Fibroblast of lung (primary cell): Measurements from ENCODE around the gene TMEM209. TPM values are rescaled to one million over a fixed set of nuclear protein-coding genes. Genes with fewer than 3 reads are reported as not detected.

ENCODE experiments used
- DNase-seq, 2 donors: peaks; one replicate each; pipeline versions ENCODE4 v3.0.0 to v3.0.0-alpha.2; 2010; ENCODE audit warnings: low read depth in 2 of 2
- H2AFZ ChIP-seq: 2 replicates; pipeline ENCODE4 v1.5.1; 2012; ENCODE audit warnings: low read length, control low read depth, inconsistent platforms
- H3K27ac ChIP-seq: 2 replicates; pipeline ENCODE4 v1.5.1; 2011; ENCODE audit warnings: low read length, control low read depth; ENCODE audit not compliant: insufficient read depth
- H3K27me3 ChIP-seq: 2 replicates; pipeline ENCODE4 v1.5.1; 2011; ENCODE audit warnings: mild to moderate bottlenecking, low read length; ENCODE audit not compliant: control insufficient read depth, insufficient read depth
- H3K36me3 ChIP-seq: 2 replicates; pipeline ENCODE4 v1.5.1; 2011; ENCODE audit warnings: low read length; ENCODE audit not compliant: control insufficient read depth, insufficient read depth
- H3K4me1 ChIP-seq: 2 replicates; pipeline ENCODE4 v1.5.1; 2011; ENCODE audit warnings: low read length; ENCODE audit not compliant: control insufficient read depth, insufficient read depth; ENCODE audit errors: extremely low read depth
- H3K4me2 ChIP-seq: 2 replicates; pipeline ENCODE4 v1.5.1; 2011; ENCODE audit warnings: low read length, control low read depth; ENCODE audit not compliant: insufficient read depth; ENCODE audit errors: extremely low read depth
- H3K4me3 ChIP-seq, 4 experiments: fragments of 200-600 bp in 1 of 4; sonication (generic) in 1 of 4; replicated peaks in 1 of 4; 2 replicates each; pipeline ENCODE4 v1.5.1; 2011 to 2016; ENCODE audit warnings: low read length in 4 of 4, low read depth in 3 of 4, mild to moderate bottlenecking in 3 of 4, control low read depth in 2 of 4, inconsistent platforms in 1 of 4, mixed read lengths in 1 of 4; ENCODE audit not compliant: insufficient read depth in 1 of 4; ENCODE audit errors: control extremely low read depth in 1 of 4
- H3K79me2 ChIP-seq: 2 replicates; pipeline ENCODE4 v1.5.1; 2012; ENCODE audit warnings: mild to moderate bottlenecking, low read length, inconsistent platforms; ENCODE audit not compliant: control insufficient read depth, insufficient read depth
- H3K9ac ChIP-seq: 2 replicates; pipeline ENCODE4 v1.5.1; 2011; ENCODE audit warnings: mild to moderate bottlenecking, low read length, control low read depth; ENCODE audit not compliant: insufficient read depth
- H3K9me3 ChIP-seq: 2 replicates; pipeline ENCODE4 v1.5.1; 2012; ENCODE audit warnings: low read depth, low read length; ENCODE audit not compliant: control insufficient read depth, insufficient read depth
- H4K20me1 ChIP-seq: 2 replicates; pipeline ENCODE4 v1.5.1; 2011; ENCODE audit warnings: low read length; ENCODE audit not compliant: control insufficient read depth, insufficient read depth; ENCODE audit errors: extremely low read depth
- EZH2 ChIP-seq: IDR thresholded peaks from 2 replicates; pipeline ENCODE4 v1.5.1; 2012; ENCODE audit warnings: low read length, control low read depth, mild to moderate bottlenecking; ENCODE audit errors: missing control alignments
- polyA plus RNA-seq, 2 donors: library from polyadenylated mRNA; depleted of rRNA in 1 of 2; stranded (reverse) in 1 of 2; unstranded in 1 of 2; fragments of >200 nt; gene quantifications; 2 replicates each; pipeline ENCODE4 v1.2.1, GENCODE V29; 2011 to 2012; ENCODE audit warnings: missing spikeins in 1 of 2
- total RNA-seq: library from RNA; depleted of rRNA; stranded (reverse); fragments of >200 nt; gene quantifications from 2 replicates; pipeline ENCODE4 v1.2.1, GENCODE V29; 2014
- TF ChIP-seq, protein P1 (sequence below), 2 donors: IDR thresholded peaks in 1 of 2; conservative IDR thresholded peaks in 1 of 2; 1 replicate in 1 of 2; 2 replicates in 1 of 2; pipeline ENCODE4 v1.5.1; 2011 to 2012; ENCODE audit warnings: low read length in 2 of 2, control low read depth in 1 of 2, inconsistent platforms in 1 of 2, low read depth in 1 of 2, mild to moderate bottlenecking in 1 of 2

TMEM209 gene
- total and polyA plus RNA-seq, 2 donors (not counting 1 experiment from before 2014, with no cell fraction given): 9.7 to 15.1 TPM

DNA sequence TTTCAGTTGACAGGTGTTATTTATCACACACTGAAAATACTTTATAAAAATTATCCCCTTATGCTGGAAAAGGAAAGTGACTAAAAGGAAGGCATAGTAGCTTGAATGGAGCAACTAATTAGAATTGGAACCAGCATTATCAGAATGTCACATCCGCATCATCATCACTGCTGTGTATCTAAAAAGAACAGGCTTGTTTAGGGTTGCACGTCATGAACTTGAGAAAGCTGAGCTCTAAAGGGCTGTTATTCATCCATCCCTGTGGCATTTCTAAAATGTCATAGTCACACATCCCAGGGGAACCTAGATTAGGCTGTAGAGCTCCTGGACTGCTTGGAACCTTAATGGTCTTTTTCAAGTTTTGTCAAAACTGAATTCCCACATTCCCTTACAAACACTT lies 80.5 kb downstream of the TMEM209 start:
- Histone ChIP-seq H3K27ac (no peak overlapping the region), H3K9me3 (no peaks in the 10 kb centered on the region), H3K4me2 (no peak overlapping the region), H3K9ac (no peak overlapping the region), H4K20me1 (no peaks in the 10 kb centered on the region), H3K27me3 (no peaks in the 10 kb centered on the region), H3K4me1 (no peaks in the 10 kb centered on the region), H3K79me2 (no peaks in the 10 kb centered on the region), H2AFZ (no peak overlapping the region), H3K36me3 (peaks cover 3% of the 10 kb centered on the region), H3K4me3 (no peak overlapping the region)
- TF ChIP-seq, protein P1, sequence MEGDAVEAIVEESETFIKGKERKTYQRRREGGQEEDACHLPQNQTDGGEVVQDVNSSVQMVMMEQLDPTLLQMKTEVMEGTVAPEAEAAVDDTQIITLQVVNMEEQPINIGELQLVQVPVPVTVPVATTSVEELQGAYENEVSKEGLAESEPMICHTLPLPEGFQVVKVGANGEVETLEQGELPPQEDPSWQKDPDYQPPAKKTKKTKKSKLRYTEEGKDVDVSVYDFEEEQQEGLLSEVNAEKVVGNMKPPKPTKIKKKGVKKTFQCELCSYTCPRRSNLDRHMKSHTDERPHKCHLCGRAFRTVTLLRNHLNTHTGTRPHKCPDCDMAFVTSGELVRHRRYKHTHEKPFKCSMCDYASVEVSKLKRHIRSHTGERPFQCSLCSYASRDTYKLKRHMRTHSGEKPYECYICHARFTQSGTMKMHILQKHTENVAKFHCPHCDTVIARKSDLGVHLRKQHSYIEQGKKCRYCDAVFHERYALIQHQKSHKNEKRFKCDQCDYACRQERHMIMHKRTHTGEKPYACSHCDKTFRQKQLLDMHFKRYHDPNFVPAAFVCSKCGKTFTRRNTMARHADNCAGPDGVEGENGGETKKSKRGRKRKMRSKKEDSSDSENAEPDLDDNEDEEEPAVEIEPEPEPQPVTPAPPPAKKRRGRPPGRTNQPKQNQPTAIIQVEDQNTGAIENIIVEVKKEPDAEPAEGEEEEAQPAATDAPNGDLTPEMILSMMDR (conservative IDR thresholded peaks at IDR 0.05 in 1 of 2, IDR thresholded peaks at IDR 0.05 in 1 of 2; ENCODE audit: low read depth in 1 of 2, low read length in 2 of 2): no peak
- TF ChIP-seq EZH2: no peak
- no peak for DNase-seq

DNA sequence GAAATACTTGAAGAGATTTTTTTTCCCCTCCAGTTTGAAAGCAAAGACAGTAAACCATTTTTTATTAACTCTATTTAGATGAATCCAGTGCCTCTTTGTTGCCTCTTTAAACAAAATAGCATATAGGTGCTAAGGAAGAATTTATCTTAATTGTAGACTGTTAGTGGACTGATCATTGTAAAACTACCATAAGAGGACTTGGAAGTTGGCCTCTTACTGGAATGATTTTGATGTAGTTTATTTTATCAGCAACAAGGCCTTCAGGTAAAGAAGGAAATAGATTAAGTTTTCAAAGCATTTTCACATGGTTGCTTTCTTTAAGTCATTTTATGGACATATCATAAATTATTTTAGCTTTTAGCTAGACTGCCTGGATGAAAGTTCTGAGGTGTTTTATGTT lies 81.7 kb downstream of the TMEM209 start:
- H3K4me1 ChIP-seq: no peaks in the 10 kb centered on the region
- H3K79me2 ChIP-seq: no peaks in the 10 kb centered on the region
- TF ChIP-seq, protein P1 (conservative IDR thresholded peaks at IDR 0.05 in 1 of 2, IDR thresholded peaks at IDR 0.05 in 1 of 2; ENCODE audit: low read depth in 1 of 2, low read length in 2 of 2): no peak
- no peak for TF ChIP-seq EZH2
- no peaks in the 10 kb centered on the region for H3K27me3 ChIP-seq
- no peak overlapping the region for H3K4me3 ChIP-seq
- no peak overlapping the region for H2AFZ ChIP-seq
- no peaks in the 10 kb centered on the region for H3K9me3 ChIP-seq
- no peaks in the 10 kb centered on the region for H4K20me1 ChIP-seq
- no peak overlapping the region for H3K9ac ChIP-seq
- no peak overlapping the region for H3K4me2 ChIP-seq
- no peak for DNase-seq
- H3K27ac ChIP-seq: no peak overlapping the region
- H3K36me3 ChIP-seq: peaks cover 1% of the 10 kb centered on the region

DNA sequence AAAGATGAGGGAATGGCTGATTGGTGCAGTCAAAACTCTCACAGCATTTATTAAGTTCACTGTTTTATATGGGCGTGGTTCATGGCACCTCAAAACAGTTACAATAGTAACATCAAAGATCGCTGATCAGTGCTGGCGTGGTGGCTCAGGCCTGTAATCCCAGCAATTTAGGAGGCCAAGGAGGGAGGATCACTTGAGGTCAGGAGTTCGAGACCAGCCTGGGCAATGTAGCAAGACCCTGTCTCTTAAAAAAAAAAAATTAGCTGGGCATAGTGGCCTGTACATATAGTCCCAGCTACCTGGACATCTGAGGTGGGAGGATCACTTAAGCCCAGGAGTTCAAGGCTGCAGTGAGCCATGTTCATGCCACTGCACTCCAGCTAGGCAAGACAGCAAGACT lies 86.4 kb downstream of the TMEM209 start:
- Histone ChIP-seq H3K79me2 (no peaks in the 10 kb centered on the region), H3K4me3 (no peak overlapping the region), H2AFZ (no peak overlapping the region), H3K27me3 (no peaks in the 10 kb centered on the region), H3K4me1 (no peaks in the 10 kb centered on the region), H4K20me1 (no peaks in the 10 kb centered on the region), H3K9me3 (no peaks in the 10 kb centered on the region), H3K36me3 (peaks cover 1% of the 10 kb centered on the region), H3K4me2 (no peak overlapping the region), H3K27ac (no peak overlapping the region), H3K9ac (no peak overlapping the region)
- TF ChIP-seq, protein P1 (conservative IDR thresholded peaks at IDR 0.05 in 1 of 2, IDR thresholded peaks at IDR 0.05 in 1 of 2; ENCODE audit: low read depth in 1 of 2, low read length in 2 of 2): no peak
- DNase-seq: no peak
